ENCODE measurements around the gene AOPEP.

Gene AOPEP

DNA sequence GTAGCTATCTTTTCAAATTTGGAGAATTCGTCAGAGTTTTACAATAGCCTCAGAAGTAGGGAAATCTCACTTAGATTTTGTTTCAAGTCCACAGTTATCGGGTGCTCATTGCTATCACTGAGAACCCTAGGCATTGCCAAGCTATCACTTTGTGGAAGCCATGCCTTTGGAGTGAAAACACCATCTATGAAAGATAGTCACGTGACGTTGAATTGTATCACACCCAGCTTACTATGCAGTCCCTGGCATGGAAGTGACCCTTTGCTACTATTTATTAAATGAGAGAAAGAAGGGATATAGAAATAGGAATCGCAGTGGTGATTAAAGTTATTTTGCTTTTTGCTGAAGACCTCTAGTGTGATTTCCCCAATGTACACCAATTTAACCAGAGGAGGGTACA, 97.2 kb downstream of the AOPEP start:
- DNase-seq (ENCODE audit: extremely low read depth, low read depth): no peak
- H3K4me3 ChIP-seq (replicated peaks; ENCODE audit: low read depth, low read length): no peak overlapping the region
- TF ChIP-seq, protein P1, sequence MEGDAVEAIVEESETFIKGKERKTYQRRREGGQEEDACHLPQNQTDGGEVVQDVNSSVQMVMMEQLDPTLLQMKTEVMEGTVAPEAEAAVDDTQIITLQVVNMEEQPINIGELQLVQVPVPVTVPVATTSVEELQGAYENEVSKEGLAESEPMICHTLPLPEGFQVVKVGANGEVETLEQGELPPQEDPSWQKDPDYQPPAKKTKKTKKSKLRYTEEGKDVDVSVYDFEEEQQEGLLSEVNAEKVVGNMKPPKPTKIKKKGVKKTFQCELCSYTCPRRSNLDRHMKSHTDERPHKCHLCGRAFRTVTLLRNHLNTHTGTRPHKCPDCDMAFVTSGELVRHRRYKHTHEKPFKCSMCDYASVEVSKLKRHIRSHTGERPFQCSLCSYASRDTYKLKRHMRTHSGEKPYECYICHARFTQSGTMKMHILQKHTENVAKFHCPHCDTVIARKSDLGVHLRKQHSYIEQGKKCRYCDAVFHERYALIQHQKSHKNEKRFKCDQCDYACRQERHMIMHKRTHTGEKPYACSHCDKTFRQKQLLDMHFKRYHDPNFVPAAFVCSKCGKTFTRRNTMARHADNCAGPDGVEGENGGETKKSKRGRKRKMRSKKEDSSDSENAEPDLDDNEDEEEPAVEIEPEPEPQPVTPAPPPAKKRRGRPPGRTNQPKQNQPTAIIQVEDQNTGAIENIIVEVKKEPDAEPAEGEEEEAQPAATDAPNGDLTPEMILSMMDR (IDR thresholded peaks at IDR 0.05; ENCODE audit: low read depth, low read length, missing control alignments): no peak

- no peak for DNase-seq (ENCODE audit: extremely low read depth, low read depth)
- H3K4me3 ChIP-seq (replicated peaks; ENCODE audit: low read depth, low read length): no peak overlapping the region
- TF ChIP-seq, protein P1 (IDR thresholded peaks at IDR 0.05; ENCODE audit: low read depth, low read length, missing control alignments): no peak
Observed at GRCh38 chr9:94824411-94824810, 97.9 kb downstream of the AOPEP start.

DNA sequence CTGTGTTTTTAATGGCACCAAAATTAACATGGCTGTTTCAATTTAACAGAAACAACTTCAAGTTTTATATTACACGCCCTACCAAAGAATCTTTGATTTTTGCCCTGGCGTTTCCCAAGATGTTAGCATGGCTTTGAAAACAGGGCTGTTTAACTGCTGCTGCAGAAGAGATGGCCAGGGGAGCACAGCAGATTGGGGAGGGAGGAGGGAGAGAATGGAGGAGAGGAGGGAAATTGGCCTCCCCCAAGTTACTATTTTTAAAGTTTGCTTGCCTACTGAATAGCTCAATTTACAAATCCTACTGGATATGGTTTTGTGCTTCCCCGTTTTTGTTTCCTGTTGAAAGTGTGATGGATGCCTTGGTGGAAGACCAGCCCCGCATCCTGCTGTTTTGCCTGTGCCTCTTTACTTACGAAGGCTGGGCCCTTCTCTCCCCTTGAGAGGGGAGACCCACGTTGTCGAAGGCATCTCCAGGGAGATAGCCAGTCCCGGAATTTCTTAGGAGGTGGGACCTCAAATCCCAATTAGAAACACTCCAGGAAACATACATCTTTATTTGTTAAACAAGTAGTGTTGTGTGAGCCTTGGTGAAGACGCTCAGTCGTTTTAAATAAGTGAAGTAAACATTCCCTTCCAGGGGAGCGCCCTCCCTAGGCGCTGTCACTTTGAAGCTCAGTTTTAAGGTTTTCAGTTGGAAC, 98.6 kb downstream of the AOPEP start:
- H3K4me3 ChIP-seq (replicated peaks; ENCODE audit: low read depth, low read length): no peak overlapping the region
- TF ChIP-seq, protein P1 (IDR thresholded peaks at IDR 0.05; ENCODE audit: low read depth, low read length, missing control alignments): no peak
- DNase-seq (ENCODE audit: extremely low read depth, low read depth): no peak

GRCh38 chr9:94825611-94825958, 99.1 kb downstream of the AOPEP start:
- H3K4me3 ChIP-seq (replicated peaks; ENCODE audit: low read depth, low read length): no peak overlapping the region
- no peak for DNase-seq (ENCODE audit: extremely low read depth, low read depth)
- TF ChIP-seq, protein P1 (IDR thresholded peaks at IDR 0.05; ENCODE audit: low read depth, low read length, missing control alignments): no peak

GRCh38 chr9:94826044-94826443, 99.5 kb downstream of the AOPEP start:
- DNase-seq (ENCODE audit: extremely low read depth, low read depth): no peak
- TF ChIP-seq, protein P1 (IDR thresholded peaks at IDR 0.05; ENCODE audit: low read depth, low read length, missing control alignments): no peak
- no peak overlapping the region for H3K4me3 ChIP-seq (replicated peaks; ENCODE audit: low read depth, low read length)

DNA sequence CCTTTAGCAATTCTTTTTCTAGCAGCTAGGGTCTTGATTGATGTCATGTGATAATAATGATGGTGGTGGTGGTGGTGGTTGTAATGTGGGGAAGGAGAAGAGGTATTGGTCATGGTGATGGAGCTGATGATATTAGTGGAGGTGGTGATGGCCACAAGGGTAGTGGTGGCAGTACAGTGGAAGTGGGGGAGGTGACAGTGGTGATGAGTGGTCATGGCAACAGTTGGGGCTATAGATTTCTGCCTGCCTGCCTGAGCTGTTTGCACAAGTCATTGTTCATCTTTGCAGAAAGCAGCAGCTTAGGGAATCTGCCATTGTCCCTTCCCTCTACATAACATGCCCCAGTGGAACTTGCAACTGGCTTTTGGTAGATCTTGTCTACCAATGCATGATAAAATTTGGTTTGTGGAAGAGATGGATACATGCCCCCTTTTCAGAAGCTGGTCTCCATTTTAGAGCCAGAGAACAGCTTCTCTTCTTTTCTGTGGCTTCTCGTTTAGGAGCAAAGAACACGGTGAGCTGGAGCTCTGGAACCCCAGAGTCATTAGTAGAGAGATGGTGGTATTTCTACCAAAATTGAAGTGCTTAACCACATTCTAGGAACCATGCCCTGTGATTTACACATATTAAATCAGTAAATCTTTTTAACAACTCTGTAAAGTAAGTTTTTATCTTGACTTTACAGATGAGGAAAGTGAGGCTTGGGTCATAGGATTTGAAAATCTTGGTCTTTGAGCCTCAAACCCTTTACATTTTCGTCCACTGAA, 100.3 kb downstream of the AOPEP start:
- TF ChIP-seq, protein P1 (IDR thresholded peaks at IDR 0.05; ENCODE audit: low read depth, low read length, missing control alignments): no peak
- H3K4me3 ChIP-seq (replicated peaks; ENCODE audit: low read depth, low read length): no peak overlapping the region
- DNase-seq (ENCODE audit: extremely low read depth, low read depth): no peak

Data from HFF-Myc (cell line).